WTC11 (cell line): ENCODE results near the gene PTPRN2.

Source experiments
- CREB1 ChIP-seq: sonication (generic); formaldehyde crosslinking; IDR thresholded peaks from 2 replicates; pipeline ENCODE4 v1.8.0; 2023; ENCODE audit warnings: mild to moderate bottlenecking, missing genetic modification reagents
- CTCF ChIP-seq: fragments of 200-600 bp; IDR thresholded peaks from 2 replicates; pipeline ENCODE4 v1.8.0; 2022; ENCODE audit warnings: antibody characterized with exemption
- NFYB ChIP-seq: sonication (generic); formaldehyde crosslinking; conservative IDR thresholded peaks from 2 replicates; pipeline ENCODE4 v1.8.0; 2022; ENCODE audit warnings: low read depth, missing genetic modification reagents
- NR3C1 ChIP-seq: sonication (generic); formaldehyde crosslinking; conservative IDR thresholded peaks from 2 replicates; pipeline ENCODE4 v1.8.1; 2023; ENCODE audit warnings: low read depth, mild to moderate bottlenecking, missing genetic modification reagents
- ZBTB21 ChIP-seq: sonication (generic); formaldehyde crosslinking; IDR thresholded peaks from 2 replicates; pipeline ENCODE4 v1.8.1; 2023; ENCODE audit warnings: mild to moderate bottlenecking, missing genetic modification reagents, borderline replicate concordance
- TF ChIP-seq, protein P1 (sequence below): sonication (generic); formaldehyde crosslinking; IDR thresholded peaks from 2 replicates; pipeline ENCODE4 v1.8.1; 2023; ENCODE audit warnings: mild to moderate bottlenecking, missing genetic modification reagents, moderate library complexity
- TF ChIP-seq, protein P2 (sequence below): fragments of 250-450 bp; sonication (Bioruptor Pico); IDR thresholded peaks from 2 replicates; pipeline ENCODE4 v1.9.0; 2021; ENCODE audit warnings: mild to moderate bottlenecking, borderline replicate concordance

- no peak for TF ChIP-seq NFYB (CRISPR knock-in tag)
- no peak for TF ChIP-seq CREB1 (CRISPR knock-in tag)
- no peak for TF ChIP-seq ZBTB21 (CRISPR knock-in tag)
- no peak for TF ChIP-seq CTCF
- no peak for TF ChIP-seq NR3C1 (CRISPR knock-in tag)
- TF ChIP-seq, protein P1, sequence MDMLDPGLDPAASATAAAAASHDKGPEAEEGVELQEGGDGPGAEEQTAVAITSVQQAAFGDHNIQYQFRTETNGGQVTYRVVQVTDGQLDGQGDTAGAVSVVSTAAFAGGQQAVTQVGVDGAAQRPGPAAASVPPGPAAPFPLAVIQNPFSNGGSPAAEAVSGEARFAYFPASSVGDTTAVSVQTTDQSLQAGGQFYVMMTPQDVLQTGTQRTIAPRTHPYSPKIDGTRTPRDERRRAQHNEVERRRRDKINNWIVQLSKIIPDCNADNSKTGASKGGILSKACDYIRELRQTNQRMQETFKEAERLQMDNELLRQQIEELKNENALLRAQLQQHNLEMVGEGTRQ (CRISPR knock-in tag), result no peak
- TF ChIP-seq, protein P2, sequence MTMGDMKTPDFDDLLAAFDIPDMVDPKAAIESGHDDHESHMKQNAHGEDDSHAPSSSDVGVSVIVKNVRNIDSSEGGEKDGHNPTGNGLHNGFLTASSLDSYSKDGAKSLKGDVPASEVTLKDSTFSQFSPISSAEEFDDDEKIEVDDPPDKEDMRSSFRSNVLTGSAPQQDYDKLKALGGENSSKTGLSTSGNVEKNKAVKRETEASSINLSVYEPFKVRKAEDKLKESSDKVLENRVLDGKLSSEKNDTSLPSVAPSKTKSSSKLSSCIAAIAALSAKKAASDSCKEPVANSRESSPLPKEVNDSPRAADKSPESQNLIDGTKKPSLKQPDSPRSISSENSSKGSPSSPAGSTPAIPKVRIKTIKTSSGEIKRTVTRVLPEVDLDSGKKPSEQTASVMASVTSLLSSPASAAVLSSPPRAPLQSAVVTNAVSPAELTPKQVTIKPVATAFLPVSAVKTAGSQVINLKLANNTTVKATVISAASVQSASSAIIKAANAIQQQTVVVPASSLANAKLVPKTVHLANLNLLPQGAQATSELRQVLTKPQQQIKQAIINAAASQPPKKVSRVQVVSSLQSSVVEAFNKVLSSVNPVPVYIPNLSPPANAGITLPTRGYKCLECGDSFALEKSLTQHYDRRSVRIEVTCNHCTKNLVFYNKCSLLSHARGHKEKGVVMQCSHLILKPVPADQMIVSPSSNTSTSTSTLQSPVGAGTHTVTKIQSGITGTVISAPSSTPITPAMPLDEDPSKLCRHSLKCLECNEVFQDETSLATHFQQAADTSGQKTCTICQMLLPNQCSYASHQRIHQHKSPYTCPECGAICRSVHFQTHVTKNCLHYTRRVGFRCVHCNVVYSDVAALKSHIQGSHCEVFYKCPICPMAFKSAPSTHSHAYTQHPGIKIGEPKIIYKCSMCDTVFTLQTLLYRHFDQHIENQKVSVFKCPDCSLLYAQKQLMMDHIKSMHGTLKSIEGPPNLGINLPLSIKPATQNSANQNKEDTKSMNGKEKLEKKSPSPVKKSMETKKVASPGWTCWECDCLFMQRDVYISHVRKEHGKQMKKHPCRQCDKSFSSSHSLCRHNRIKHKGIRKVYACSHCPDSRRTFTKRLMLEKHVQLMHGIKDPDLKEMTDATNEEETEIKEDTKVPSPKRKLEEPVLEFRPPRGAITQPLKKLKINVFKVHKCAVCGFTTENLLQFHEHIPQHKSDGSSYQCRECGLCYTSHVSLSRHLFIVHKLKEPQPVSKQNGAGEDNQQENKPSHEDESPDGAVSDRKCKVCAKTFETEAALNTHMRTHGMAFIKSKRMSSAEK (CRISPR knock-in tag), result no peak
Observed at GRCh38 chr7:157668884-157669767, 918.5 kb downstream of the PTPRN2 start.
